8988T (cell line): ENCODE results near the gene FBXO40.

Experiments used
- DNase-seq: peaks from one replicate; pipeline ENCODE4 v3.0.0; 2011

The FBXO40 gene

GRCh38 chr3:121665488-121665887, 72.3 kb downstream of the FBXO40 start:
- no peak for DNase-seq

GRCh38 chr3:121667333-121667732, 74.2 kb downstream of the FBXO40 start:
- no peak for DNase-seq

DNA sequence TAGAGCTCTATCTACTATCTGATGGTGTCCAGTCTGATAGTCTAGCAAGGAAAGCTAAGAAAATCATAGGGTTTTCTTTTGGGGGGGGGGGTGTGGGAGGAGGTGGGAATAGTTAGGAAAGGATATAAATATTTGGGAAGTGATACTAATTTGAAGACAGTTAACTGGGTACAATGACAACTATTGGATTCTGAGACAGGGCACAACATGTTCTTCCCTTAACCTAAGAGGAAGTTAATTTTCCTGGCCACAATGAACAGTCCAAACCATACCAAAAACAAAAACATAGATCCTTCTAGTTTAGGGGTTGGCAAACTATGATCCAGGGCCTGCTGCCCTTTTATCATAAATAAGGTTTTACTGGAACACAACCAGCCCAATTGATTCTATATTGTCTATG, 77.5 kb downstream of the FBXO40 start:
- DNase-seq = no peak

GRCh38 chr3:121677141-121677540, 84.0 kb downstream of the FBXO40 start:
- no peak for DNase-seq
